LNCaP clone FGC (cell line): ENCODE results near the gene APBB2.
"Not testable (repeated sequence)": the region's sequence is repeated elsewhere in the genome, so short reads cannot be mapped to it uniquely, and the experiment has no call there.

Experiments
- DNase-seq: peaks from one replicate; pipeline ENCODE4 v3.0.0-alpha.2; 2011; ENCODE audit warnings: low read depth
- H3K4me3 ChIP-seq: 2 replicates; pipeline ENCODE4 v1.5.1; 2011; ENCODE audit warnings: mild to moderate bottlenecking, low read depth, low read length, control low read depth
- CTCF ChIP-seq: IDR thresholded peaks from 2 replicates; pipeline ENCODE4 v1.5.1; 2012; ENCODE audit warnings: mild to moderate bottlenecking; ENCODE audit not compliant: control insufficient read depth, insufficient read depth; ENCODE audit errors: extremely low read depth

Gene APBB2

GRCh38 chr4:41061482-41062185 lies 152.7 kb downstream of the APBB2 start:
- no peak overlapping the region for H3K4me3 ChIP-seq
- TF ChIP-seq CTCF, result no peak
- DNase-seq, result no peak

GRCh38 chr4:41060352-41061334 lies 153.7 kb downstream of the APBB2 start:
- TF ChIP-seq CTCF, result no peak
- H3K4me3 ChIP-seq, result no peak overlapping the region
- DNase-seq, result no peak

- not testable (repeated sequence) for DNase-seq, H3K4me3 ChIP-seq
Observed at GRCh38 chr4:41059411-41059810, 154.9 kb downstream of the APBB2 start.

- no peak for DNase-seq
- H3K4me3 ChIP-seq, result no peak overlapping the region
- TF ChIP-seq CTCF, result no peak
Observed at GRCh38 chr4:41058426-41058825, 155.9 kb downstream of the APBB2 start.

- H3K4me3 ChIP-seq, result no peak overlapping the region
- no peak for DNase-seq
- TF ChIP-seq CTCF, result no peak
Observed at GRCh38 chr4:41057467-41057866, 156.9 kb downstream of the APBB2 start.

- no peak for DNase-seq
- H3K4me3 ChIP-seq, result no peak overlapping the region
- TF ChIP-seq CTCF, result no peak
Observed at GRCh38 chr4:41052287-41052686, 162.1 kb downstream of the APBB2 start.
